HCT116 (cell line): Measurements from ENCODE around the gene DOCK11. TPM values are rescaled to one million over a fixed set of nuclear protein-coding genes. Genes with fewer than 3 reads are reported as not detected.

ENCODE experiments used
- ATAC-seq: fragments of 200-7000 bp; cut with Tn5 transposase; 2 replicates; pipeline ENCODE4 v1.9.1; 2020; ENCODE audit warnings: mild to moderate bottlenecking, moderate library complexity
- BruUV-seq: library from RNA; stranded (reverse); fragments of 400-500 nt; replicated peaks from 2 replicates; lab custom pipeline; 2021; lab: Mats Ljungman, UMichigan
- CTCF ChIA-PET: fragments of 300-600 bp; sonication (Branson Sonifier 250); formaldehyde crosslinking; loops from one replicate; lab custom pipeline; 2021; ENCODE audit warnings: antibody characterized with exemption; lab: Charles Lee
- POLR2A ChIA-PET: fragments of 300-600, 350-600 bp; sonication (Branson Sonifier 250); formaldehyde crosslinking; loops from one replicate; lab custom pipeline; 2021; ENCODE audit warnings: antibody characterized with exemption; lab: Charles Lee
- RAD21 ChIA-PET, 2 experiments: fragments of 300-600 bp; sonication (Branson Sonifier 250); formaldehyde crosslinking; loops; one replicate each; lab custom pipeline; 2023; ENCODE audit warnings: low total read pairs in 2 of 2; ENCODE audit not compliant: uncharacterized antibody in 2 of 2, unreplicated experiment in 2 of 2, low non-redundant PET in 1 of 2; lab: Charles Lee
- DNase-seq: peaks from one replicate; pipeline ENCODE4 v3.0.0-alpha.2; 2010; ENCODE audit warnings: low read depth, low spot score
- H2AFZ ChIP-seq: fragments of 200-600 bp; shearing (Covaris generic), sonication (generic); 2 replicates; pipeline ENCODE4 v1.6.1; 2017; ENCODE audit warnings: low read depth, mixed run types, mixed read lengths, antibody characterized with exemption, low read length; ENCODE audit not compliant: poor library complexity, severe bottlenecking
- H3K27ac ChIP-seq: 2 replicates; pipeline ENCODE4 v1.5.1; 2012; ENCODE audit warnings: low read depth, low read length
- H3K27me3 ChIP-seq: fragments of 200-600 bp; sonication (generic); 2 replicates; pipeline ENCODE4 v1.6.1; 2016; ENCODE audit warnings: mixed run types, low read length, mixed read lengths; ENCODE audit not compliant: insufficient read depth
- H3K36me3 ChIP-seq, 2 experiments: fragments of 200-500 bp in 1 of 2; fragments of 200-600 bp in 1 of 2; sonication (Bioruptor generic) in 1 of 2; sonication (generic) in 1 of 2; 2 replicates each; pipeline versions ENCODE4 v1.5.1 to v1.6.1; 2014 to 2016; ENCODE audit warnings: low read length in 2 of 2, inconsistent platforms in 1 of 2, mixed read lengths in 1 of 2, mixed run types in 1 of 2; ENCODE audit not compliant: insufficient read depth in 2 of 2, control insufficient read depth in 1 of 2
- H3K4me1 ChIP-seq, 2 experiments: fragments of 200-600 bp in 1 of 2; sonication (generic) in 1 of 2; 2 replicates each; pipeline versions ENCODE4 v1.5.1 to v1.6.1; 2012 to 2017; ENCODE audit warnings: low read length in 2 of 2, inconsistent platforms in 1 of 2, mild to moderate bottlenecking in 1 of 2, mixed read lengths in 1 of 2, mixed run types in 1 of 2, moderate library complexity in 1 of 2; ENCODE audit not compliant: insufficient read depth in 2 of 2, control insufficient read depth in 1 of 2
- H3K4me2 ChIP-seq: fragments of 200-600 bp; sonication (generic); 2 replicates; pipeline ENCODE4 v1.6.1; 2017; ENCODE audit warnings: mixed run types, low read length, mixed read lengths
- H3K4me3 ChIP-seq, 2 experiments: fragments of 200-600 bp in 1 of 2; sonication (generic) in 1 of 2; replicated peaks in 1 of 2; 2 replicates each; pipeline ENCODE4 v1.5.1; 2011 to 2016; ENCODE audit warnings: low read length in 2 of 2, control low read depth in 1 of 2, low read depth in 1 of 2, mild to moderate bottlenecking in 1 of 2, mixed read lengths in 1 of 2, mixed run types in 1 of 2
- H3K79me2 ChIP-seq: fragments of 200-600 bp; sonication (generic); 2 replicates; pipeline ENCODE4 v1.6.1; 2017; ENCODE audit warnings: mild to moderate bottlenecking, mixed run types, low read length, moderate library complexity, mixed read lengths; ENCODE audit not compliant: insufficient read depth
- H3K9ac ChIP-seq: fragments of 200-600 bp; sonication (generic); 2 replicates; pipeline ENCODE4 v1.6.1; 2016; ENCODE audit warnings: low read length, mixed read lengths
- H3K9me2 ChIP-seq: fragments of 200-600 bp; sonication (generic), shearing (Covaris generic); 2 replicates; pipeline ENCODE4 v1.6.1; 2017; ENCODE audit warnings: mixed run types, mild to moderate bottlenecking, moderate library complexity; ENCODE audit not compliant: insufficient read depth
- H3K9me3 ChIP-seq, 2 experiments: fragments of 200-500 bp in 1 of 2; fragments of 200-600 bp in 1 of 2; sonication (Bioruptor generic) in 1 of 2; sonication (generic) in 1 of 2; 2 replicates each; pipeline ENCODE4 v1.6.1; 2014 to 2017; ENCODE audit warnings: low read length in 2 of 2, mixed read lengths in 2 of 2, inconsistent platforms in 1 of 2, low read depth in 1 of 2, mild to moderate bottlenecking in 1 of 2, mixed run types in 1 of 2, moderate library complexity in 1 of 2; ENCODE audit not compliant: control insufficient read depth in 1 of 2, insufficient read depth in 1 of 2
- H4K20me1 ChIP-seq: fragments of 200-600 bp; sonication (generic), shearing (Covaris generic); 2 replicates; pipeline ENCODE4 v1.6.1; 2017; ENCODE audit warnings: mixed run types, mild to moderate bottlenecking, moderate library complexity; ENCODE audit not compliant: insufficient read depth
- ATF3 ChIP-seq: IDR thresholded peaks from 2 replicates; pipeline ENCODE4 v1.6.1; 2012
- CBX3 ChIP-seq: IDR thresholded peaks from 2 replicates; pipeline ENCODE4 v1.6.1; 2012; ENCODE audit warnings: low read depth
- CEBPB ChIP-seq: IDR thresholded peaks from 2 replicates; pipeline ENCODE4 v1.6.1; 2012; ENCODE audit warnings: low read depth
- CTCF ChIP-seq, 3 experiments: fragments of 200-600 bp in 1 of 3; sonication (generic) in 1 of 3; IDR thresholded peaks in 2 of 3; conservative IDR thresholded peaks in 1 of 3; 2 replicates each; pipeline ENCODE4 v1.5.1; 2012 to 2017; ENCODE audit warnings: low read depth in 2 of 3, low read length in 2 of 3, antibody characterized with exemption in 1 of 3, borderline replicate concordance in 1 of 3, control low read depth in 1 of 3, mild to moderate bottlenecking in 1 of 3, mixed read lengths in 1 of 3, mixed run types in 1 of 3, moderate library complexity in 1 of 3; ENCODE audit not compliant: insufficient read depth in 1 of 3
- EGR1 ChIP-seq: IDR thresholded peaks from 2 replicates; pipeline ENCODE4 v1.6.1; 2012; ENCODE audit warnings: low read depth
- ELF1 ChIP-seq: IDR thresholded peaks from 2 replicates; pipeline ENCODE4 v1.6.1; 2012; ENCODE audit warnings: low read depth, borderline replicate concordance
- EZH2 ChIP-seq: fragments of 200-600 bp; sonication (generic); IDR thresholded peaks from 2 replicates; pipeline ENCODE4 v1.6.1; 2017; ENCODE audit warnings: antibody characterized with exemption, mixed run types
- EZH2phosphoT487 ChIP-seq: fragments of 200-600 bp; IDR thresholded peaks from 2 replicates; pipeline ENCODE4 v1.6.1; 2018; ENCODE audit warnings: antibody characterized with exemption, borderline replicate concordance
- FOSL1 ChIP-seq: IDR thresholded peaks from 2 replicates; pipeline ENCODE4 v1.6.1; 2012; ENCODE audit warnings: low read depth
- MAX ChIP-seq: IDR thresholded peaks from 2 replicates; pipeline ENCODE4 v1.6.1; 2012
- POLR2AphosphoS5 ChIP-seq: IDR thresholded peaks from 2 replicates; pipeline ENCODE4 v1.6.1; 2011; ENCODE audit warnings: mild to moderate bottlenecking, low read depth, low read length, moderate library complexity
- RAD21 ChIP-seq: IDR thresholded peaks from 2 replicates; pipeline ENCODE4 v1.6.1; 2012; ENCODE audit warnings: low read depth, mild to moderate bottlenecking
- SP1 ChIP-seq: IDR thresholded peaks from 2 replicates; pipeline ENCODE4 v1.6.1; 2012; ENCODE audit warnings: low read depth
- SRF ChIP-seq: IDR thresholded peaks from 2 replicates; pipeline ENCODE4 v1.6.1; 2012; ENCODE audit warnings: low read depth
- TCF7L2 ChIP-seq: IDR thresholded peaks from 2 replicates; pipeline ENCODE4 v1.7.0; 2011; ENCODE audit warnings: borderline replicate concordance, inconsistent platforms; ENCODE audit not compliant: insufficient read depth, insufficient read length; ENCODE audit errors: extremely low read depth
- YY1 ChIP-seq: IDR thresholded peaks from 2 replicates; pipeline ENCODE4 v1.6.1; 2011; ENCODE audit warnings: low read length, low read depth, moderate library complexity, mild to moderate bottlenecking; ENCODE audit not compliant: insufficient replicate concordance; ENCODE audit errors: extremely low read depth
- ZBTB33 ChIP-seq: IDR thresholded peaks from 2 replicates; pipeline ENCODE4 v1.6.1; 2011; ENCODE audit warnings: mild to moderate bottlenecking, low read length, moderate library complexity; ENCODE audit not compliant: insufficient replicate concordance; ENCODE audit errors: extremely low read depth
- ZNF274 ChIP-seq: fragments of 200-500 bp; sonication (Bioruptor generic); IDR thresholded peaks from 2 replicates; pipeline ENCODE4 v1.6.1; 2014; ENCODE audit warnings: mild to moderate bottlenecking, low read depth, low read length, inconsistent platforms
- intact Hi-C: fragments of 100-400 bp; cut with micrococcal nuclease; formaldehyde crosslinking; loops from 2 replicates; pipeline ENCODE4 v1.10.0; 2022
- total RNA-seq: library from RNA; stranded (reverse); gene quantifications from one replicate; pipeline ENCODE4 v1.2.1, GENCODE V29; 2021; ENCODE audit not compliant: unreplicated experiment

DOCK11 gene
- total RNA-seq, 1 experiment from 2014 or later = 0.59 TPM

- ChIA-PET RAD21 (no interaction called here), CTCF (no interaction called here), POLR2A (no interaction called here)
- no peak for ATAC-seq
- intact Hi-C loops = no loop called here
- Histone ChIP-seq H4K20me1 (no peaks in the 10 kb centered on the region), H3K9me2 (no peaks in the 10 kb centered on the region), H2AFZ (no peak overlapping the region), H3K4me1 (no peaks in the 10 kb centered on the region), H3K9me3 (no peaks in the 10 kb centered on the region), H3K79me2 (no peaks in the 10 kb centered on the region), H3K4me3 (no peak overlapping the region), H3K27me3 (no peaks in the 10 kb centered on the region), H3K27ac (no peak overlapping the region), H3K36me3 (no peaks in the 10 kb centered on the region), H3K9ac (no peak overlapping the region), H3K4me2 (no peak overlapping the region)
- no peak for TF ChIP-seq ZNF274
- no peak for TF ChIP-seq EGR1
- no peak for TF ChIP-seq CBX3
- no peak for TF ChIP-seq ATF3
- no peak for TF ChIP-seq MAX
- no peak for TF ChIP-seq CEBPB
- no peak for TF ChIP-seq YY1
- no peak for TF ChIP-seq RAD21
- TF ChIP-seq SP1 = no peak
- TF ChIP-seq SRF = no peak
- no peak for TF ChIP-seq ELF1
- no peak for TF ChIP-seq ZBTB33
- TF ChIP-seq TCF7L2 = no peak
- TF ChIP-seq FOSL1 = no peak
- TF ChIP-seq EZH2phosphoT487 = no peak
- no peak for TF ChIP-seq CTCF (IDR thresholded peaks at IDR 0.05 in 2 of 3, conservative IDR thresholded peaks at IDR 0.05 in 1 of 3; ENCODE audit: borderline replicate concordance in 1 of 3, insufficient read depth in 1 of 3, low read depth in 2 of 3, low read length in 2 of 3)
- no peak for TF ChIP-seq POLR2AphosphoS5
- TF ChIP-seq EZH2 = no peak
- no peak for DNase-seq
- BruUV-seq = no TSS peak
Observed at GRCh38 chrX:118594697-118595420, 99.2 kb downstream of the DOCK11 start.
